Breast epithelium (tissue), 4 donors: ENCODE data around the gene SYNPO2. TPM values are rescaled to one million over a fixed set of nuclear protein-coding genes. Genes with fewer than 3 reads are reported as not detected.
"Not testable (repeated sequence)": the region's sequence is repeated elsewhere in the genome, so short reads cannot be mapped to it uniquely, and the experiment has no call there.

Experiments used
- DNase-seq, 2 donors: peaks; one replicate each; pipeline ENCODE4 v3.0.0-alpha.2; 2019; ENCODE audit warnings: low spot score in 2 of 2
- H3K27ac ChIP-seq, 2 donors: fragments of 200-600 bp; sonication (generic) in 1 of 2; one replicate each; pipeline ENCODE4 v1.5.1; 2016 to 2019; ENCODE audit warnings: mild to moderate bottlenecking in 1 of 2
- H3K27me3 ChIP-seq, 2 donors: fragments of 200-600 bp; sonication (generic) in 1 of 2; one replicate each; pipeline versions ENCODE4 v1.5.1 to v1.6.0; 2017 to 2019; ENCODE audit warnings: control low read depth in 1 of 2, mild to moderate bottlenecking in 1 of 2
- H3K36me3 ChIP-seq: fragments of 200-600 bp; one replicate; pipeline ENCODE4 v1.5.1; 2019
- H3K4me1 ChIP-seq, 2 donors: fragments of 200-600 bp; sonication (generic); one replicate each; pipeline ENCODE4 v1.5.1; 2016 to 2019; ENCODE audit warnings: control low read depth in 1 of 2
- H3K4me3 ChIP-seq, 3 donors: fragments of 200-600 bp; sonication (generic); 1 replicate in 2 of 3; 2 replicates in 1 of 3; pipeline ENCODE4 v1.5.1; 2016 to 2019; ENCODE audit warnings: mild to moderate bottlenecking in 3 of 3, moderate library complexity in 2 of 3
- H3K9me3 ChIP-seq, 2 donors: fragments of 200-600 bp; sonication (generic) in 1 of 2; one replicate each; pipeline ENCODE4 v1.5.1; 2016 to 2019; ENCODE audit warnings: control low read depth in 1 of 2
- POLR2A ChIP-seq: fragments of 450-650 bp; IDR thresholded peaks from one replicate; pipeline ENCODE4 v1.6.1; 2016; ENCODE audit warnings: antibody characterized with exemption, mild to moderate bottlenecking, moderate library complexity
- POLR2AphosphoS5 ChIP-seq, 3 donors: sonication (generic); formaldehyde crosslinking; IDR thresholded peaks; one replicate each; pipeline ENCODE4 v1.6.1; 2017; ENCODE audit warnings: antibody characterized with exemption in 3 of 3
- intact Hi-C: fragments of 100-400 bp; cut with DNase I; formaldehyde crosslinking; loops from one replicate; pipeline ENCODE4 v1.15.1; 2023; ENCODE audit warnings: low total_unique reads
- total RNA-seq, 3 donors: library from RNA; depleted of rRNA; stranded (reverse); fragments of >200 nt; gene quantifications; one replicate each; pipeline ENCODE4 v1.1.0, GENCODE V29; 2016
- TF ChIP-seq, protein P1 (sequence below), 3 donors: fragments of 450-650 bp; IDR thresholded peaks; one replicate each; pipeline ENCODE4 v1.5.1; 2016 to 2017; ENCODE audit warnings: antibody characterized with exemption in 3 of 3, mild to moderate bottlenecking in 3 of 3, moderate library complexity in 3 of 3

The SYNPO2 gene
- total RNA-seq, 3 donors from 2014 or later = 30.2 to 90.1 (median 52.7) TPM

DNA sequence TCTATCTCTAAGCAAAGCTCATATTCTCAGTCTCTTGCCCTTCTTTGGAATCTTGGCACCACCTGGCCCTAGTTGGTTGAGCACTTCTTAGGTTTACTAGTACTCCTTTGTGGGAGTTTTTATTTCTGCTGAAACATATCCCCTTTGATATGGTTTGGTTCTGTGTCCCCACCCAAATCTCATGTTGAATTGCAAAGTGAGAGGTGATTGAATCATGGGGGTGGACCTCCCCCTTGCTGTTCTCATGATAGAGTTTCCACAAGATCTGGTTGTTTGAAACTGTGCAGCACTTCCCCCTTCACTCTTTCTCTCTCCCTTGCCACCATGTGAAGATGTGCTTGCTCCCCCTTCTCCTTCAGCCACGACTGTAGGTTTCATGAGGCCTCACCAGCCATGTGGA is 22.2 kb upstream of the SYNPO2 start:
- TF ChIP-seq, protein P1, sequence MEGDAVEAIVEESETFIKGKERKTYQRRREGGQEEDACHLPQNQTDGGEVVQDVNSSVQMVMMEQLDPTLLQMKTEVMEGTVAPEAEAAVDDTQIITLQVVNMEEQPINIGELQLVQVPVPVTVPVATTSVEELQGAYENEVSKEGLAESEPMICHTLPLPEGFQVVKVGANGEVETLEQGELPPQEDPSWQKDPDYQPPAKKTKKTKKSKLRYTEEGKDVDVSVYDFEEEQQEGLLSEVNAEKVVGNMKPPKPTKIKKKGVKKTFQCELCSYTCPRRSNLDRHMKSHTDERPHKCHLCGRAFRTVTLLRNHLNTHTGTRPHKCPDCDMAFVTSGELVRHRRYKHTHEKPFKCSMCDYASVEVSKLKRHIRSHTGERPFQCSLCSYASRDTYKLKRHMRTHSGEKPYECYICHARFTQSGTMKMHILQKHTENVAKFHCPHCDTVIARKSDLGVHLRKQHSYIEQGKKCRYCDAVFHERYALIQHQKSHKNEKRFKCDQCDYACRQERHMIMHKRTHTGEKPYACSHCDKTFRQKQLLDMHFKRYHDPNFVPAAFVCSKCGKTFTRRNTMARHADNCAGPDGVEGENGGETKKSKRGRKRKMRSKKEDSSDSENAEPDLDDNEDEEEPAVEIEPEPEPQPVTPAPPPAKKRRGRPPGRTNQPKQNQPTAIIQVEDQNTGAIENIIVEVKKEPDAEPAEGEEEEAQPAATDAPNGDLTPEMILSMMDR (IDR thresholded peaks at IDR 0.05) = no peak
- TF ChIP-seq POLR2A (no peak), POLR2AphosphoS5 (IDR thresholded peaks at IDR 0.05) (no peak)
- no peak overlapping the region for H3K4me3 ChIP-seq
- no peak for DNase-seq
- intact Hi-C loops = no loop called here
- no peaks in the 10 kb centered on the region for H3K27me3 ChIP-seq
- H3K9me3 ChIP-seq = no peaks in the 10 kb centered on the region
- H3K27ac ChIP-seq = peak overlapping the region in 1 of 2 donors; percentile 5
- H3K4me1 ChIP-seq = no peaks in the 10 kb centered on the region
- H3K36me3 ChIP-seq = no peaks in the 10 kb centered on the region

DNA sequence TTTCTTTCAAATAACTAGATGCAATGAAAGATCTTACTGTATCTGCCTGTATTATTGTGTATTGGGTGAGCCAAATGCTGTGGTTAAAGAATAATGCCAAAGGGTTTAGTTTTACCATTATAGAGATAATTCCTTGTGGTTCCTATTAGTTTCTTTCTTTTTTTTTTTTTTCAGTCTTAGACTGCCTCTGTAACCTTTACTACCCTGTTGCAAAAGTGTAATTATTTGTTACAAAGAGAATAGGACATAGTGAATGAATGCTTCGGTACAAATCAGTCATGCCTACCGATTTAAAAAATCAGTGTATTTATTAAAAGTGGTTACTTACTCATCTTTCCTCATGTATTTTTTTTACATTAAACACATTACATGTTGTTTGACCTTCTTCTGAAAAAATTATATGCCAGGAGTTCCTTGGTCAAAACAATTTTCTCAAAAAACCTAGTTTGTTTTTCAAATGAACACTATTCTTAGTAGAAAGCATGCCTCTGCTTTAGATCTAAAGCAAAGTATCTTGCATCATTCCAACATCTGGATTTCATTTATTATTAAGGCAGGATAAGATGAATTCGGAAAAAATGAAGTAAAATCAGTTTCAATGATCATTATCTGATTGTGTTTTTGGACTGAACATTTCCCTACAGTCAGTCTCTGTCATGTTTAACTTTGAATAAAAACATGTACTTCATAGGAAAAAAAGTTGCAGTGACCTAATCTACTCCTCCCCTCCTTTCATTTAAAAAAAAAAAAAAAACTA is 21.2 kb upstream of the SYNPO2 start:
- intact Hi-C loops = loop anchor here (2.0 kb wide), 1 partner anchor 39 kb away; no protein-coding TSS in a partner anchor
- TF ChIP-seq POLR2A (no peak), POLR2AphosphoS5 (IDR thresholded peaks at IDR 0.05) (no peak)
- TF ChIP-seq, protein P1 (IDR thresholded peaks at IDR 0.05) = no peak

DNA sequence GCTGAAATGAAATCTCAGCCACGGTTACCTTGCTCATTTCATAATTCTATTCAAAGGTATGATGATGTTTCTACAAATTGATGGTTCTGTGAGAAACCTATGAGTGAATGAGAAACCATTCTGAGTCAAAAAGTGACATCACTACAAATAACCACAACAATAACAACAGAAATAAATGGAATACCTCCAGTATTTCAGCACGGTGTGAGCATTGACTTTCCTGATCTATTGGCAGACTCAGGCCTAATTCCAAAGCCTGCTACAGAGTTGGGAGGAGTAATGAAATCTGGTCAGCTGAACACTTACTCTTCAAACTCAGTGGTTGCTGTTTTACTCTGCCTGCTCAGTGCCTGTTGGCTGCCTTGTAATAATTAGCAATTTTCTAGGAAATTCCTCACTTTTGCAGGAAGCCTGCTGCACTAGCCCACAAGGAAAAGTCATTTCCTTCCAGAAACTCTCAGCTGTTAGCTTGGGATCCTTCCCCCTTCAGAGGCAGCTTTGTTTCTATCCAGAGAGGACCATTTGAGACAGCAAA is 18.8 kb upstream of the SYNPO2 start:
- Histone ChIP-seq H3K27me3 (no peaks in the 10 kb centered on the region), H3K9me3 (no peaks in the 10 kb centered on the region), H3K4me3 (no peak overlapping the region), H3K4me1 (no peaks in the 10 kb centered on the region), H3K36me3 (no peaks in the 10 kb centered on the region), H3K27ac (peak overlapping the region in 1 of 2 donors; percentile 44)
- intact Hi-C loops = loop anchor here (2.0 kb wide), 1 partner anchor 37 kb away; no protein-coding TSS in a partner anchor
- TF ChIP-seq, protein P1 (IDR thresholded peaks at IDR 0.05) = no peak
- DNase-seq = no peak

More for the DNA sequence above, 21.2 kb upstream of the SYNPO2 start:
- Histone ChIP-seq H3K36me3 (no peaks in the 10 kb centered on the region), H3K27ac (no peak overlapping the region), H3K9me3 (no peaks in the 10 kb centered on the region), H3K4me3 (no peak overlapping the region), H3K27me3 (no peaks in the 10 kb centered on the region), H3K4me1 (no peaks in the 10 kb centered on the region)
- DNase-seq = no peak

DNA sequence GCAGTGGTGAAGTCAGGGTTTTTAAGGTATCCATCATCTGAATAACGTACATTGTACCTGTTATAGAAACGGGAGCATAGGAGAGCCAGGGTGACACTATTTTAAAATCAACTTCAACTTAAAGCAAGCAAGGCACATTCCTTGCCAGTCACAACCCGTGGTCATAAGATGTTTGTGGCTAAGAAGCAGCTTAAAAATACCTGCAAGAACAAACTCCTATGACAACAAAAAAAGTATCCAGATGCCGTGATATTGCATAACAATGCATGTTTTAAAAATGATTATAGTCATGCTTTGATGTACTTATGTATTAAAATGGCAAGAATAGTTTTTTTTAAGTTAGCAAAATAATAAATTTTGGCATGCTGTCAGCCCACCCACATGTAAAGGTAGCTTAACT is 16.5 kb upstream of the SYNPO2 start:
- Histone ChIP-seq H3K27ac (no peak overlapping the region), H3K27me3 (no peaks in the 10 kb centered on the region), H3K4me1 (no peaks in the 10 kb centered on the region), H3K4me3 (no peak overlapping the region), H3K9me3 (no peaks in the 10 kb centered on the region), H3K36me3 (no peaks in the 10 kb centered on the region)
- intact Hi-C loops = no loop called here
- TF ChIP-seq POLR2AphosphoS5 (IDR thresholded peaks at IDR 0.05) = no peak
- TF ChIP-seq POLR2A = no peak
- TF ChIP-seq, protein P1 (IDR thresholded peaks at IDR 0.05) = no peak
- no peak for DNase-seq

DNA sequence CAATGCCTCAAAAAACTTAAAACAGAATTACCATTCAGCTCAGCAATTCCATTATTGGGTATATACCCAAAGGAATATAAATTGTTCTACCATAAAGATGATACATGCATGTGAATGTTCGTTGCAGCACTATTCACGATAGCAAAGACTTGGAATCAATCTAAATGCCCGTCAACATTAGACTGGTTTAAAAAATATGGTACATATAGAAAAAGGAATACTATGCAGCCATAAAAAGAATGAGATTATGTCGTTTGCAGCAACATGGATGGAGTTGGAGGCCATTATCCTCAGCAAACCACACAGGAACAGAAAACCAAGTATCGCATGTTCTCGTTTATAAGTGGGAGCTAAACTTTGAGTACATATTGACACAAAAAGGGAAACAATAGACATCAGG is 10.9 kb upstream of the SYNPO2 start:
- no peaks in the 10 kb centered on the region for H3K9me3 ChIP-seq
- no peaks in the 10 kb centered on the region for H3K4me1 ChIP-seq
- H3K27ac ChIP-seq = no peak overlapping the region
- TF ChIP-seq POLR2A = no peak
- TF ChIP-seq, protein P1 (IDR thresholded peaks at IDR 0.05) = no peak
- no peak for TF ChIP-seq POLR2AphosphoS5 (IDR thresholded peaks at IDR 0.05)
- no peaks in the 10 kb centered on the region for H3K27me3 ChIP-seq
- DNase-seq = no peak
- intact Hi-C loops = no loop called here
- H3K4me3 ChIP-seq = no peak overlapping the region
- no peaks in the 10 kb centered on the region for H3K36me3 ChIP-seq

DNA sequence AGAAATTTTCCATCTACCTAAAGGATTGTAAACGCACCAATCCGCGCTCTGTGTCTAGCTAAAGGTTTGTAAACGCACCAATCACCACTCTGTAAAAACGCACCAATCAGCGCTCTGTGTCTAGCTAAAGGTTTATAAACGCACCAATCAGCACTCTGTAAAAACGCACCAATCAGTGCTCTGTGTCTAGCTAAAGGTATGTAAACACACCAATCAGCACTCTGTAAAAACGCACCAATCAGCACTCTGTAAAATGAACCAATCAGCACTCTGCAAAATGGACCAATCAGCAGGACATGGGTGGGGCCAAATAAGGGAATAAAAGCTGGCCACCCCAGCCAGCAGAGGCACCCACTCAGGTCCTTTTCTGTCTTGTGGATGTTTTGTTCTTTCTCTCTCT is 10.1 kb upstream of the SYNPO2 start:
- H3K27ac ChIP-seq, intact Hi-C loops, DNase-seq, H3K36me3 ChIP-seq, H3K9me3 ChIP-seq, H3K4me1 ChIP-seq, H3K4me3 ChIP-seq, H3K27me3 ChIP-seq: not testable (repeated sequence)
